ENCODE data around the gene ADAM10.

The ADAM10 gene

GRCh38 chr15:58547628-58548307 lies 201.7 kb downstream of the ADAM10 start:
- H3K27me3 ChIP-seq (replicated peaks; ENCODE audit: control insufficient read depth, insufficient read depth, low read length) = no peaks in the 10 kb centered on the region
- peaks cover 44% of the 10 kb centered on the region for H3K4me1 ChIP-seq (ENCODE audit: control insufficient read depth, insufficient read depth, low read length)
- H3K4me3 ChIP-seq (ENCODE audit: low read length) = no peak overlapping the region
- no peaks in the 10 kb centered on the region for H3K9me3 ChIP-seq (ENCODE audit: control insufficient read depth, low read length)
- H3K9ac ChIP-seq (ENCODE audit: low read length) = no peak overlapping the region
- no peaks in the 10 kb centered on the region for H3K36me3 ChIP-seq (ENCODE audit: control insufficient read depth, insufficient read depth, low read length, severe bottlenecking)
- DNase-seq (ENCODE audit: low read depth) = no peak

- H3K4me1 ChIP-seq (ENCODE audit: control insufficient read depth, insufficient read depth, low read length) = peaks cover 35% of the 10 kb centered on the region
- H3K4me3 ChIP-seq (ENCODE audit: low read length) = no peak overlapping the region
- no peaks in the 10 kb centered on the region for H3K27me3 ChIP-seq (replicated peaks; ENCODE audit: control insufficient read depth, insufficient read depth, low read length)
- no peaks in the 10 kb centered on the region for H3K9me3 ChIP-seq (ENCODE audit: control insufficient read depth, low read length)
- no peaks in the 10 kb centered on the region for H3K36me3 ChIP-seq (ENCODE audit: control insufficient read depth, insufficient read depth, low read length, severe bottlenecking)
- peak overlapping the region; percentile 52 for H3K9ac ChIP-seq (ENCODE audit: low read length)
- DNase-seq (ENCODE audit: low read depth) = peak; percentile 78
Observed at GRCh38 chr15:58546635-58547627, 202.6 kb downstream of the ADAM10 start.

- H3K27me3 ChIP-seq (replicated peaks; ENCODE audit: control insufficient read depth, insufficient read depth, low read length) = no peaks in the 10 kb centered on the region
- DNase-seq (ENCODE audit: low read depth) = no peak
- H3K4me1 ChIP-seq (ENCODE audit: control insufficient read depth, insufficient read depth, low read length) = peaks cover 30% of the 10 kb centered on the region
Observed at GRCh38 chr15:58546066-58546591, 203.4 kb downstream of the ADAM10 start.

GRCh38 chr15:58545307-58546065 lies 204.0 kb downstream of the ADAM10 start:
- no peak overlapping the region for H3K9ac ChIP-seq (ENCODE audit: low read length)
- H3K27me3 ChIP-seq (replicated peaks; ENCODE audit: control insufficient read depth, insufficient read depth, low read length) = no peaks in the 10 kb centered on the region
- DNase-seq (ENCODE audit: low read depth) = no peak
- peaks cover 28% of the 10 kb centered on the region for H3K4me1 ChIP-seq (ENCODE audit: control insufficient read depth, insufficient read depth, low read length)
- no peaks in the 10 kb centered on the region for H3K9me3 ChIP-seq (ENCODE audit: control insufficient read depth, low read length)
- no peaks in the 10 kb centered on the region for H3K36me3 ChIP-seq (ENCODE audit: control insufficient read depth, insufficient read depth, low read length, severe bottlenecking)
- no peak overlapping the region for H3K4me3 ChIP-seq (ENCODE audit: low read length)

More at GRCh38 chr15:58546066-58546591, 203.4 kb downstream of the ADAM10 start:
- Histone ChIP-seq H3K36me3 (ENCODE audit: control insufficient read depth, insufficient read depth, low read length, severe bottlenecking) (no peaks in the 10 kb centered on the region), H3K4me3 (ENCODE audit: low read length) (no peak overlapping the region), H3K9ac (ENCODE audit: low read length) (no peak overlapping the region), H3K9me3 (ENCODE audit: control insufficient read depth, low read length) (no peaks in the 10 kb centered on the region)

- Histone ChIP-seq H3K4me3 (ENCODE audit: low read length) (no peak overlapping the region), H3K27me3 (replicated peaks; ENCODE audit: control insufficient read depth, insufficient read depth, low read length) (peaks cover under 1% of the 10 kb centered on the region), H3K9me3 (ENCODE audit: control insufficient read depth, low read length) (no peaks in the 10 kb centered on the region), H3K36me3 (ENCODE audit: control insufficient read depth, insufficient read depth, low read length, severe bottlenecking) (no peaks in the 10 kb centered on the region), H3K9ac (ENCODE audit: low read length) (no peak overlapping the region), H3K4me1 (ENCODE audit: control insufficient read depth, insufficient read depth, low read length) (peaks cover 28% of the 10 kb centered on the region)
- no peak for DNase-seq (ENCODE audit: low read depth)
Observed at GRCh38 chr15:58544756-58545155, 204.8 kb downstream of the ADAM10 start.

GRCh38 chr15:58543664-58544335 lies 205.7 kb downstream of the ADAM10 start:
- H3K4me1 ChIP-seq (ENCODE audit: control insufficient read depth, insufficient read depth, low read length) = peaks cover 25% of the 10 kb centered on the region
- no peak overlapping the region for H3K9ac ChIP-seq (ENCODE audit: low read length)
- H3K4me3 ChIP-seq (ENCODE audit: low read length) = no peak overlapping the region
- DNase-seq (ENCODE audit: low read depth) = no peak
- H3K27me3 ChIP-seq (replicated peaks; ENCODE audit: control insufficient read depth, insufficient read depth, low read length) = peaks cover 6% of the 10 kb centered on the region
- peaks cover 2% of the 10 kb centered on the region for H3K9me3 ChIP-seq (ENCODE audit: control insufficient read depth, low read length)
- no peaks in the 10 kb centered on the region for H3K36me3 ChIP-seq (ENCODE audit: control insufficient read depth, insufficient read depth, low read length, severe bottlenecking)

GRCh38 chr15:58541410-58542087 lies 208.0 kb downstream of the ADAM10 start:
- H3K4me3 ChIP-seq (ENCODE audit: low read length) = no peak overlapping the region
- peaks cover 7% of the 10 kb centered on the region for H3K4me1 ChIP-seq (ENCODE audit: control insufficient read depth, insufficient read depth, low read length)
- peaks cover 6% of the 10 kb centered on the region for H3K27me3 ChIP-seq (replicated peaks; ENCODE audit: control insufficient read depth, insufficient read depth, low read length)
- peaks cover 4% of the 10 kb centered on the region for H3K9me3 ChIP-seq (ENCODE audit: control insufficient read depth, low read length)
- no peaks in the 10 kb centered on the region for H3K36me3 ChIP-seq (ENCODE audit: control insufficient read depth, insufficient read depth, low read length, severe bottlenecking)
- no peak overlapping the region for H3K9ac ChIP-seq (ENCODE audit: low read length)
- DNase-seq (ENCODE audit: low read depth) = no peak

GRCh38 chr15:58539548-58539947 lies 210.0 kb downstream of the ADAM10 start:
- H3K9me3 ChIP-seq (ENCODE audit: control insufficient read depth, low read length) = peaks cover 4% of the 10 kb centered on the region
- peaks cover 14% of the 10 kb centered on the region for H3K27me3 ChIP-seq (replicated peaks; ENCODE audit: control insufficient read depth, insufficient read depth, low read length)
- peaks cover 3% of the 10 kb centered on the region for H3K4me1 ChIP-seq (ENCODE audit: control insufficient read depth, insufficient read depth, low read length)
- DNase-seq (ENCODE audit: low read depth) = no peak
- no peak overlapping the region for H3K4me3 ChIP-seq (ENCODE audit: low read length)
- no peak overlapping the region for H3K9ac ChIP-seq (ENCODE audit: low read length)
- no peaks in the 10 kb centered on the region for H3K36me3 ChIP-seq (ENCODE audit: control insufficient read depth, insufficient read depth, low read length, severe bottlenecking)

GRCh38 chr15:58538901-58539300 lies 210.6 kb downstream of the ADAM10 start:
- no peak for DNase-seq (ENCODE audit: low read depth)
- peaks cover 18% of the 10 kb centered on the region for H3K27me3 ChIP-seq (replicated peaks; ENCODE audit: control insufficient read depth, insufficient read depth, low read length)
- H3K4me1 ChIP-seq (ENCODE audit: control insufficient read depth, insufficient read depth, low read length) = peaks cover under 1% of the 10 kb centered on the region
- no peak overlapping the region for H3K9ac ChIP-seq (ENCODE audit: low read length)
- no peak overlapping the region for H3K4me3 ChIP-seq (ENCODE audit: low read length)
- H3K36me3 ChIP-seq (ENCODE audit: control insufficient read depth, insufficient read depth, low read length, severe bottlenecking) = no peaks in the 10 kb centered on the region
- peaks cover 4% of the 10 kb centered on the region for H3K9me3 ChIP-seq (ENCODE audit: control insufficient read depth, low read length)
